ENCODE results near the gene ACOT7. TPM values are rescaled to one million over a fixed set of nuclear protein-coding genes. Genes with fewer than 3 reads are reported as not detected.

The ACOT7 gene
- total RNA-seq, 1 donor from 2014 or later = 107 TPM

DNA sequence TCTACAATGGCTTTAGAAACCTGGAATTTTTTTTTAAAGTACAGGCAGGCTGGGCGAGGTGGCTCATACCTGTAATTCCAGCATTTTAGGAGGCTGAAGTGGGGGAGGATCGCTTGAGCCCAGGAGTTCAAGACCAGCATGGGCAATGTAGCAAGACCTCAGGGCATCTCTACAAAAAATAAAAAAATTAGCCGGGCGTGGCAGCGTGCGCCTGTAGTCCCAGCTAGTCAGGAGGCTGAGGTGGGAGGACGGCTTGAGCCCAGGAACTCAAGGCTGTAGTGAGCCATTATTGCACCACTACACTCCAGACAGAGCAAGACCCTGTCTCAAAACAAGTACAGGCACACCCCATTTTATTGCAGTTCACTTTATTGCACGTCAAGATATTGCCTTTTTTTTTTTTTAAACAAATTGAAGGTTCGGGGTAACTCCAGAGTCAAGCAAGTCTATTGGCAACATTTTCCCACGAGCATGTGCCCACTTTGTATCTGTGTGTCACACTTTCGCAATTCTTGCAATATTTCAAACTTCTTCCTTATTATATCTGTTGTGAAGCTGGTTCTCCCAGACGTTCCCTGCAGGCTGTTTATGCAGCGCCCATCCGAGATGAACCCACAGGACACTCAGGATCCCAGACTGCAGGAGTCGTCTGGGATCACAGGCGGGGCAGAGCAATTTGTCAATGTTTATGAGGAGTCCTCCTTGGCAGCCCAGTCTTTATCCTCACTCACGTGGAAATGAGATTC, 21.5 kb upstream of the ACOT7 start:
- Mint-ChIP-seq H3K4me1 (peaks cover 3% of the 10 kb centered on the region), H3K9me3 (no peaks in the 10 kb centered on the region), H3K4me3 (no peak overlapping the region), H3K36me3 (ENCODE audit: low read depth) (no peaks in the 10 kb centered on the region), H3K27ac (ENCODE audit: unreplicated experiment) (no peak overlapping the region), H3K27me3 (ENCODE audit: low read depth) (peaks cover 80% of the 10 kb centered on the region)
- TF ChIP-seq, protein P1, sequence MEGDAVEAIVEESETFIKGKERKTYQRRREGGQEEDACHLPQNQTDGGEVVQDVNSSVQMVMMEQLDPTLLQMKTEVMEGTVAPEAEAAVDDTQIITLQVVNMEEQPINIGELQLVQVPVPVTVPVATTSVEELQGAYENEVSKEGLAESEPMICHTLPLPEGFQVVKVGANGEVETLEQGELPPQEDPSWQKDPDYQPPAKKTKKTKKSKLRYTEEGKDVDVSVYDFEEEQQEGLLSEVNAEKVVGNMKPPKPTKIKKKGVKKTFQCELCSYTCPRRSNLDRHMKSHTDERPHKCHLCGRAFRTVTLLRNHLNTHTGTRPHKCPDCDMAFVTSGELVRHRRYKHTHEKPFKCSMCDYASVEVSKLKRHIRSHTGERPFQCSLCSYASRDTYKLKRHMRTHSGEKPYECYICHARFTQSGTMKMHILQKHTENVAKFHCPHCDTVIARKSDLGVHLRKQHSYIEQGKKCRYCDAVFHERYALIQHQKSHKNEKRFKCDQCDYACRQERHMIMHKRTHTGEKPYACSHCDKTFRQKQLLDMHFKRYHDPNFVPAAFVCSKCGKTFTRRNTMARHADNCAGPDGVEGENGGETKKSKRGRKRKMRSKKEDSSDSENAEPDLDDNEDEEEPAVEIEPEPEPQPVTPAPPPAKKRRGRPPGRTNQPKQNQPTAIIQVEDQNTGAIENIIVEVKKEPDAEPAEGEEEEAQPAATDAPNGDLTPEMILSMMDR (conservative IDR thresholded peaks at IDR 0.05) = no peak
- no peak for DNase-seq (ENCODE audit: low read depth, low spot score)

DNA sequence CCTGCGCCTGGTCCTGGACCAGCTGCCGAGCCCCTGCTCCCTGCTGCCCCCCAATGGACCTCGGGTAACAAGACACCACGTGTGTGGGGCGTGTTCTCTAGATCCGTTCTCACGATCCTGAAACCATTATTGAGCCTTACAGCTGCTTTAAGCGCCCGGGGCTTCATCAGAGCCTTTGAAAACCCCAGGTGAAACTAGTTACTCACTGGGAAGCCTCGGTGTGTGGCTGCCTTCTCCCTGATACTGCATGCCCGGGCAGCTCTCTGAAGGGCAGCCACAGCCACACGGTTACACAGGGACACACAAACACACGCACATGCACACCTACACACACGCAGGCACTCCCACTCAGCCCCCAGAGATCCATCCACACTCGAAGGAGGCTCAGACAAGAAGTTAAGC, 20.9 kb upstream of the ACOT7 start:
- Mint-ChIP-seq H3K27me3 (ENCODE audit: low read depth) (peaks cover 78% of the 10 kb centered on the region), H3K4me3 (no peak overlapping the region), H3K36me3 (ENCODE audit: low read depth) (no peaks in the 10 kb centered on the region), H3K4me1 (peaks cover 3% of the 10 kb centered on the region), H3K27ac (ENCODE audit: unreplicated experiment) (no peak overlapping the region), H3K9me3 (no peaks in the 10 kb centered on the region)
- TF ChIP-seq, protein P1 (conservative IDR thresholded peaks at IDR 0.05) = peak; percentile 68
- no peak for DNase-seq (ENCODE audit: low read depth, low spot score)

DNA sequence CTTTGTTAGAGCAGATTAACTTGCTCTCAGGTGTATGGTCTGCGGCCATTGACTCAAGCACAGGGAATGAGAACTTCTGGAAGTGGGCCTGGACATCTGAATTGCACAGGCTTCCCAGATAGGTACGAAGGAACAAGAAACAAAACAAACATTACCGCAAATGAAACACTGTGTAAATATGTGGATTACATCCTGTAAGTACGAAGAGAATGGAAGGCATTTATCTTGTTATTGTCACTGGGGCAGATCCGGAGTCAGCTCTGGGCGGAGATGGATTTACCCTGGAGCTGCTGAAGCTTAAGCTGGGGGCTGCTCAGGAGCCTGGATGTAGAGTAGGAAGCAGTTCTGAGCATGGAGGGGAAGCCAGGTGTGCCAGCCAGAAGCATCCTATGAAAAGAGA, 19.3 kb upstream of the ACOT7 start:
- Mint-ChIP-seq H3K9me3 (no peaks in the 10 kb centered on the region), H3K36me3 (ENCODE audit: low read depth) (no peaks in the 10 kb centered on the region), H3K4me3 (no peak overlapping the region), H3K27ac (ENCODE audit: unreplicated experiment) (no peak overlapping the region), H3K4me1 (peaks cover 3% of the 10 kb centered on the region), H3K27me3 (ENCODE audit: low read depth) (peaks cover 73% of the 10 kb centered on the region)
- TF ChIP-seq, protein P1 (conservative IDR thresholded peaks at IDR 0.05) = no peak
- no peak for DNase-seq (ENCODE audit: low read depth, low spot score)

DNA sequence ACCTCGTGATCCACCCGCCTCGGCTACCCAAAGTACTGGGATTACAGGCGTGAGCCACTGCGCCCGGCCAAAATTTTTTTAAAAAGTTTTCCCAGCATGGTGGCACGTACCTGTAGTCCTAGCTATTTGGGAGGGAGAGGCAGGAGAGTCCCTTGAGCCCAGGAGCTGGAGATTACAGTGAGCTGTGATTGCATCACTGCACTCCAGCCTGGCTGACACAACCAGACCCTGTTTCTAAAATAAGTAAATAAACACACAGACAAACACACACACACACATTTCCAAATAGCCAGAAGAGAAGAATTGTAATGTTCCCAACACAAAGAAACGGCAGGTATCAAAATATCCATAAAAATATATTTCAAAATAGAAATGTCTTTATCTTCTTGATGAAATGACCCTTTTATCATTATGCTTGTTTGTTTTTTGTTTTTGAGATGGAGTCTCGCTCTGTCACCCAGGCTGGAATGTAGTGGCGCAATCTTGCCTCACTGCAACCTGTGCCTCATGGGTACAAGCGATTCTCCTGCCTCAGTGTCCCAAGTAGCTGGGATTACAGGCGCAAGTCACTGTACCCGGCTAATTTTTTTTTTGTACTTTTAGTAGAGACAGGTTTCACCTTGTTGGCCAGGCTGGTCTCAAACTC, 16.8 kb upstream of the ACOT7 start:
- TF ChIP-seq, protein P1 (conservative IDR thresholded peaks at IDR 0.05) = no peak
- Mint-ChIP-seq H3K27me3 (ENCODE audit: low read depth) (peaks cover 65% of the 10 kb centered on the region), H3K4me3 (no peak overlapping the region), H3K27ac (ENCODE audit: unreplicated experiment) (no peak overlapping the region), H3K4me1 (peaks cover 3% of the 10 kb centered on the region), H3K36me3 (ENCODE audit: low read depth) (no peaks in the 10 kb centered on the region), H3K9me3 (no peaks in the 10 kb centered on the region)
- DNase-seq (ENCODE audit: low read depth, low spot score) = no peak

DNA sequence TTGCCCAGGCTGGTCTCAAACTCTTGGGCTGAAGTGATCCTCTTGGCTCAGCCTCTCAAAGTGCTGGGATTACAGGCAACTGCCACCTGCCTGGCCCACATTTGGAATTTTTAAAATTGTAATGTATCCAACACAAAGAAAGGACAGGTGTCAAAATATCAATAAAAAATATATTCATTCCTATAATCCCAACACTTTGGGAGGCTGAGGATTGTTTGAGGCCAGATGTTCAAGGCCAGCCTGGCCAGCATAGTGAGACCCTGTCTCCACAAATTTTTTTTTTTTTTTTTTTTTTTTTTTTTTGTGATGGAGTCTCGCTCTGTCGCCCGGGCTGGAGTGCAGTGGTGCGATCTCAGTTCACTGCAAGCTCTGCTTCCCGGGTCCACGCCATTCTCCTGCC, 16.2 kb upstream of the ACOT7 start:
- no peak for DNase-seq (ENCODE audit: low read depth, low spot score)
- TF ChIP-seq, protein P1 (conservative IDR thresholded peaks at IDR 0.05) = no peak
- Mint-ChIP-seq H3K36me3 (ENCODE audit: low read depth) (no peaks in the 10 kb centered on the region), H3K27ac (ENCODE audit: unreplicated experiment) (no peak overlapping the region), H3K27me3 (ENCODE audit: low read depth) (peaks cover 65% of the 10 kb centered on the region), H3K9me3 (no peaks in the 10 kb centered on the region), H3K4me3 (no peak overlapping the region), H3K4me1 (peaks cover 3% of the 10 kb centered on the region)

Data from neural crest cell (in vitro differentiated cells).